ENCODE results near the gene DGKQ. TPM values are rescaled to one million over a fixed set of nuclear protein-coding genes. Genes with fewer than 3 reads are reported as not detected.

Gene DGKQ
- total and polyA plus RNA-seq, 2 donors from 2014 or later, result 3.5 to 13.7 TPM

- no peaks in the 10 kb centered on the region for H3K27me3 ChIP-seq (ENCODE audit: control insufficient read depth, insufficient read depth, low read length)
- no peaks in the 10 kb centered on the region for H3K9me3 ChIP-seq (ENCODE audit: control insufficient read depth in 2 of 3, insufficient read depth in 1 of 3, low read length in 3 of 3)
- H3K4me3 ChIP-seq (ENCODE audit: low read length in 3 of 3), result no peak overlapping the region
- peak in 1 of 5 donors; percentile 41 for DNase-seq
- FAIRE-seq, result no peak
- H3K36me3 ChIP-seq (ENCODE audit: control insufficient read depth in 2 of 3, insufficient read depth in 3 of 3, low read length in 3 of 3), result peaks cover 0 to 20% (median 8%) of the 10 kb centered on the region in 3 donors
- intact Hi-C loops (cut with DNase I), result no loop called here
- H3K4me1 ChIP-seq (ENCODE audit: control insufficient read depth in 2 of 3, insufficient read depth in 2 of 3, low read depth in 1 of 3, low read length in 3 of 3), result peaks cover 0 to 3% (median 0%) of the 10 kb centered on the region in 3 donors
- no peak for TF ChIP-seq CTCF (IDR thresholded peaks at IDR 0.05; ENCODE audit: borderline replicate concordance, extremely low read depth, insufficient read depth)
- H3K27ac ChIP-seq (ENCODE audit: low read depth in 2 of 2, low read length in 2 of 2), result no peak overlapping the region
- H3K9ac ChIP-seq (ENCODE audit: low read length in 3 of 3), result no peak overlapping the region
These were observed 63.5 kb downstream of the DGKQ start for GRCh38 chr4:909821-910220.

- no peak overlapping the region for H3K4me3 ChIP-seq (ENCODE audit: low read length in 3 of 3)
- TF ChIP-seq CTCF (IDR thresholded peaks at IDR 0.05; ENCODE audit: borderline replicate concordance, extremely low read depth, insufficient read depth), result no peak
- intact Hi-C loops (cut with DNase I), result no loop called here
- H3K9ac ChIP-seq (ENCODE audit: low read length in 3 of 3), result no peak overlapping the region
- H3K27ac ChIP-seq (ENCODE audit: low read depth in 2 of 2, low read length in 2 of 2), result no peak overlapping the region
- H3K27me3 ChIP-seq (ENCODE audit: control insufficient read depth, insufficient read depth, low read length), result no peaks in the 10 kb centered on the region
- H3K4me1 ChIP-seq (ENCODE audit: control insufficient read depth in 2 of 3, insufficient read depth in 2 of 3, low read depth in 1 of 3, low read length in 3 of 3), result no peaks in the 10 kb centered on the region
- DNase-seq, result peak in 1 of 5 donors; percentile 59
- peaks cover 0 to 20% (median 8%) of the 10 kb centered on the region in 3 donors for H3K36me3 ChIP-seq (ENCODE audit: control insufficient read depth in 2 of 3, insufficient read depth in 3 of 3, low read length in 3 of 3)
- H3K9me3 ChIP-seq (ENCODE audit: control insufficient read depth in 2 of 3, insufficient read depth in 1 of 3, low read length in 3 of 3), result no peaks in the 10 kb centered on the region
- FAIRE-seq, result no peak
These were observed 64.2 kb downstream of the DGKQ start for GRCh38 chr4:909131-909571.

Other genes with a start within 250 kb of the DGKQ start
- 10.2 TPM for gene CPLX1, start 147.4 kb downstream of the DGKQ start, total RNA-seq
- gene CPLX1, start 147.4 kb downstream of the DGKQ start, polyA plus RNA-seq (ENCODE audit: insufficient read depth, low read depth, low replicate concordance), result 3.9 TPM
- 124 TPM for gene GAK, start 41.3 kb downstream of the DGKQ start, total RNA-seq
- 92.0 TPM for gene GAK, start 41.3 kb downstream of the DGKQ start, polyA plus RNA-seq (ENCODE audit: insufficient read depth, low read depth, low replicate concordance)
- gene TMEM175, start 41.1 kb downstream of the DGKQ start, total RNA-seq, result 31.1 TPM
- 26.0 TPM for gene TMEM175, start 41.1 kb downstream of the DGKQ start, polyA plus RNA-seq (ENCODE audit: insufficient read depth, low read depth, low replicate concordance)
- gene IDUA, start 13.5 kb upstream of the DGKQ start, total RNA-seq, result 58.5 TPM
- 11.9 TPM for gene IDUA, start 13.5 kb upstream of the DGKQ start, polyA plus RNA-seq (ENCODE audit: insufficient read depth, low read depth, low replicate concordance)
- 2.9 TPM for gene SLC26A1, start 19.8 kb upstream of the DGKQ start, total RNA-seq
- 10.2 TPM for gene SLC26A1, start 19.8 kb upstream of the DGKQ start, polyA plus RNA-seq (ENCODE audit: insufficient read depth, low read depth, low replicate concordance)
- gene FGFRL1, start 38.1 kb upstream of the DGKQ start, total RNA-seq, result 25.5 TPM
- 22.0 TPM for gene FGFRL1, start 38.1 kb upstream of the DGKQ start, polyA plus RNA-seq (ENCODE audit: insufficient read depth, low read depth, low replicate concordance)
- 5.3 TPM for gene RNF212, start 140.0 kb upstream of the DGKQ start, total RNA-seq
- gene RNF212, start 140.0 kb upstream of the DGKQ start, polyA plus RNA-seq (ENCODE audit: insufficient read depth, low read depth, low replicate concordance), result 20.8 TPM
- 116 TPM for gene SPON2, start 199.0 kb upstream of the DGKQ start, total RNA-seq
- 16.7 TPM for gene SPON2, start 199.0 kb upstream of the DGKQ start, polyA plus RNA-seq (ENCODE audit: insufficient read depth, low read depth, low replicate concordance)

Data from kidney (tissue), 14 donors.